OCI-LY1 (cell line): ENCODE measurements around the gene BMP8A.
"Not testable (repeated sequence)": the region's sequence is repeated elsewhere in the genome, so short reads cannot be mapped to it uniquely, and the experiment has no call there.

Source experiments
- H2AFZ ChIP-seq: fragments of 200-600 bp; sonication (generic), shearing (Covaris generic); 2 replicates; pipeline ENCODE4 v1.6.0; 2014; ENCODE audit warnings: antibody characterized with exemption, mild to moderate bottlenecking, low read length
- H3F3A ChIP-seq: fragments of 200-600 bp; sonication (generic), shearing (Covaris generic); 2 replicates; pipeline ENCODE4 v1.6.0; 2014; ENCODE audit warnings: mild to moderate bottlenecking, antibody characterized with exemption, low read length, moderate library complexity; ENCODE audit not compliant: insufficient read depth
- H3K27ac ChIP-seq: fragments of 200-600 bp; sonication (generic); 2 replicates; pipeline ENCODE4 v1.5.1; 2014; ENCODE audit warnings: low read length, mixed run types, mild to moderate bottlenecking, low read depth; ENCODE audit not compliant: poor library complexity, severe bottlenecking
- H3K27me3 ChIP-seq: fragments of 200-600 bp; sonication (generic); 2 replicates; pipeline ENCODE4 v1.6.0; 2014; ENCODE audit warnings: antibody characterized with exemption, mild to moderate bottlenecking, low read length, moderate library complexity; ENCODE audit not compliant: insufficient read depth
- H3K36me3 ChIP-seq: fragments of 200-600 bp; sonication (generic); 2 replicates; pipeline ENCODE4 v1.6.1; 2014; ENCODE audit warnings: mild to moderate bottlenecking, antibody characterized with exemption, low read length, moderate library complexity, mixed read lengths; ENCODE audit not compliant: insufficient read depth
- H3K4me1 ChIP-seq: fragments of 200-600 bp; sonication (generic); 2 replicates; pipeline ENCODE4 v1.5.1; 2014; ENCODE audit warnings: mild to moderate bottlenecking, low read length, moderate library complexity; ENCODE audit not compliant: insufficient read depth, severe bottlenecking
- H3K4me2 ChIP-seq: fragments of 200-600 bp; sonication (generic), shearing (Covaris generic); 2 replicates; pipeline ENCODE4 v1.6.1; 2014; ENCODE audit warnings: low read length
- H3K4me3 ChIP-seq: fragments of 200-600 bp; sonication (generic); 2 replicates; pipeline ENCODE4 v1.5.1; 2014; ENCODE audit warnings: low read length, low read depth, mild to moderate bottlenecking, mixed read lengths; ENCODE audit not compliant: poor library complexity, severe bottlenecking
- H3K79me2 ChIP-seq: fragments of 200-600 bp; shearing (Covaris generic); 2 replicates; pipeline ENCODE4 v1.6.1; 2016; ENCODE audit warnings: mixed run types, low read length, mixed read lengths; ENCODE audit not compliant: insufficient read depth
- H3K9ac ChIP-seq: fragments of 200-600 bp; sonication (generic), shearing (Covaris generic); 2 replicates; pipeline ENCODE4 v1.6.1; 2014; ENCODE audit warnings: mild to moderate bottlenecking, low read length, mixed read lengths
- H3K9me2 ChIP-seq: fragments of 200-600 bp; sonication (generic), shearing (Covaris generic); 2 replicates; pipeline ENCODE4 v1.6.1; 2014; ENCODE audit warnings: low read depth, mild to moderate bottlenecking, low read length, mixed read lengths
- H3K9me3 ChIP-seq: fragments of 200-600 bp; shearing (Covaris generic); 2 replicates; pipeline ENCODE4 v1.6.1; 2014; ENCODE audit warnings: low read length, mixed read lengths
- H4K20me1 ChIP-seq: fragments of 200-600 bp; sonication (generic), shearing (Covaris generic); 2 replicates; pipeline ENCODE4 v1.6.0; 2016; ENCODE audit warnings: mild to moderate bottlenecking, low read length; ENCODE audit not compliant: insufficient read depth
- EZH2 ChIP-seq: fragments of 200-600 bp; sonication (generic), shearing (Covaris generic); IDR thresholded peaks from 2 replicates; pipeline ENCODE4 v1.8.0; 2017; ENCODE audit warnings: borderline replicate concordance, mixed run types, mild to moderate bottlenecking, antibody characterized with exemption, low read length, moderate library complexity, mixed read lengths
- TF ChIP-seq, protein P1 (sequence below): fragments of 200-600 bp; sonication (generic), shearing (Covaris generic); IDR thresholded peaks from 2 replicates; pipeline ENCODE4 v1.5.1; 2017; ENCODE audit warnings: mild to moderate bottlenecking, antibody characterized with exemption, low read length, moderate library complexity, mixed read lengths

BMP8A gene

DNA sequence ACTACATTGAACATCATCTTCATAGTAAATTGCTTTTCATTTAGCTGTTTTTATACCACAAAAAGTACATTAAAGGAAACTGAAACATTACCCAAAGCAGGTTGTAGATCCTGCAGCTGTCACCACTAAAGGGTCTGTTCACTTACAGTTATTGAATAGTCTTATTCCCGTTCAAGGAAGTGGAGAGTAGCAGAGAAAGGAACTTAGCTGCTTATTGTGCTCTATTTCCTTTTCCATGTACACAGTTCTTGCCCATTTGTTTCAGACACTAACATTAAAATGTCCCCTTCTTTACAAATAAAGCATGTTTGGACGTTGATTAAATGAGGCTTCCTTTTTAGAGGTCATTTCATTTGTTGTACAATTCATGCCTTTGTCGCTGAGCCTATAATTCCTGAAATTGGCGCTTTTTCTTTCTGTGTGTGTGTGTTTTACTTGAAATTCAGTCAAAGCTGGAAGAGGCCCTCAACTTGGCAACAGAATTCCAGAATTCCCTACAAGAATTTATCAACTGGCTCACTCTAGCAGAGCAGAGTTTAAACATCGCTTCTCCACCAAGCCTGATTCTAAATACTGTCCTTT lies 44.4 kb upstream of the BMP8A start:
- H3K36me3 ChIP-seq = peaks cover 89% of the 10 kb centered on the region
- H3K4me2 ChIP-seq = no peak overlapping the region
- no peaks in the 10 kb centered on the region for H3K79me2 ChIP-seq
- no peaks in the 10 kb centered on the region for H3K27me3 ChIP-seq
- H2AFZ ChIP-seq = no peak overlapping the region
- H4K20me1 ChIP-seq = no peaks in the 10 kb centered on the region
- no peaks in the 10 kb centered on the region for H3F3A ChIP-seq
- TF ChIP-seq, protein P1, sequence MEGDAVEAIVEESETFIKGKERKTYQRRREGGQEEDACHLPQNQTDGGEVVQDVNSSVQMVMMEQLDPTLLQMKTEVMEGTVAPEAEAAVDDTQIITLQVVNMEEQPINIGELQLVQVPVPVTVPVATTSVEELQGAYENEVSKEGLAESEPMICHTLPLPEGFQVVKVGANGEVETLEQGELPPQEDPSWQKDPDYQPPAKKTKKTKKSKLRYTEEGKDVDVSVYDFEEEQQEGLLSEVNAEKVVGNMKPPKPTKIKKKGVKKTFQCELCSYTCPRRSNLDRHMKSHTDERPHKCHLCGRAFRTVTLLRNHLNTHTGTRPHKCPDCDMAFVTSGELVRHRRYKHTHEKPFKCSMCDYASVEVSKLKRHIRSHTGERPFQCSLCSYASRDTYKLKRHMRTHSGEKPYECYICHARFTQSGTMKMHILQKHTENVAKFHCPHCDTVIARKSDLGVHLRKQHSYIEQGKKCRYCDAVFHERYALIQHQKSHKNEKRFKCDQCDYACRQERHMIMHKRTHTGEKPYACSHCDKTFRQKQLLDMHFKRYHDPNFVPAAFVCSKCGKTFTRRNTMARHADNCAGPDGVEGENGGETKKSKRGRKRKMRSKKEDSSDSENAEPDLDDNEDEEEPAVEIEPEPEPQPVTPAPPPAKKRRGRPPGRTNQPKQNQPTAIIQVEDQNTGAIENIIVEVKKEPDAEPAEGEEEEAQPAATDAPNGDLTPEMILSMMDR = no peak
- no peak for TF ChIP-seq EZH2
- H3K9me3 ChIP-seq = no peaks in the 10 kb centered on the region
- H3K27ac ChIP-seq = no peak overlapping the region
- H3K4me3 ChIP-seq = no peak overlapping the region
- no peak overlapping the region for H3K9ac ChIP-seq
- no peaks in the 10 kb centered on the region for H3K9me2 ChIP-seq
- no peaks in the 10 kb centered on the region for H3K4me1 ChIP-seq

DNA sequence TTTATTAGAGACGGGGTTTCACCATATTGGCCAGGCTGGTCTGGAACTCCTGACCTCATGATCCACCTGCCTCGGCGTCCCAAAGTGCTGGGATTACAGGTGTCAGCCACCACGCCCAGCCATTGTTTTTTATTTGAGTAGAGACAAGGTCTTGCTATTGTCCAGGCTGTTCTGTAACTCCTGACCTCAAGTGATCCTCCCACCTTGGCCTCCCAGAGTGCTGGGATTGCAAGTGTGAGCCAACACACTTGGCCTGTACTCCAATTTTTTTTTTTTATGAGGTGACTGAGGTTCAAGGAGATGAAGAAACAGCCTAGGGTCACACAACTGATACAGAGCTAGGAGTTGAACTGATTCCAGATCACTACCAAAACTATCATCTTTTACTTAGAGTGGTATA lies 41.4 kb upstream of the BMP8A start:
- not testable (repeated sequence) for H3F3A ChIP-seq, H3K79me2 ChIP-seq, H2AFZ ChIP-seq, H3K4me3 ChIP-seq, H4K20me1 ChIP-seq, H3K9me3 ChIP-seq, H3K9me2 ChIP-seq, H3K4me1 ChIP-seq, H3K27ac ChIP-seq, H3K27me3 ChIP-seq, H3K9ac ChIP-seq, H3K4me2 ChIP-seq
- H3K36me3 ChIP-seq = peaks cover 93% of the 10 kb centered on the region

DNA sequence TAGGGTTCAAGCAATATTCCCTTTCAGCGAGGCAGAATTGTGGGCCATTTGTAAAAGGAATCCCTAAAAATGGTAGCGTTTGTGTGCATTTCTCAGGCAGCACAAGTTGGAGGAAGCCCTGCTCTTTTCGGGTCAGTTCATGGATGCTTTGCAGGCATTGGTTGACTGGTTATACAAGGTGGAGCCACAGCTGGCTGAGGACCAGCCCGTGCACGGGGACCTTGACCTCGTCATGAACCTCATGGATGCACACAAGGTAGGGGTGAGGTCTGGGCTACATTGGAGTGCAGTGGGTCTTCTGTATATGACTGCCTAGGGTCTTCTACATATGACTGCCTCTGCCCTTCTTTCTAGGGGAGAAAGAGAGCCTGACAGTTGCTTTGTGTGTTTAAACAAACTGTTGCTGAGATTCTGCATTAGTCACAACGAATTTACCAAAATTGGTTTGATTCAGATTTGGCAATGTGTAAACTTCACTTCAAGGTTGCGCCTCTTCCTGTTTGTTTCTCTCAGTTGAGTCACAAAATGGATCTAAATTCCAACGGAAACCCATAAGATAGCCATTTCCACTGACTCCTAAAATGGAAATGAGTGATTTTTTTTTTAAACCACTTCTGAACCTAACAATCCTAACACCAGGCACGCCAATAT lies 40.4 kb upstream of the BMP8A start:
- Histone ChIP-seq H3K4me2 (no peak overlapping the region), H3K27me3 (no peaks in the 10 kb centered on the region), H3K36me3 (peaks cover 94% of the 10 kb centered on the region)

More for the DNA sequence above, 40.4 kb upstream of the BMP8A start:
- Histone ChIP-seq H2AFZ (no peak overlapping the region), H3K9me3 (no peaks in the 10 kb centered on the region), H3K9me2 (no peaks in the 10 kb centered on the region), H3K27ac (no peak overlapping the region), H3K4me1 (no peaks in the 10 kb centered on the region), H3K4me3 (no peak overlapping the region), H3K9ac (no peak overlapping the region), H3F3A (no peaks in the 10 kb centered on the region), H4K20me1 (no peaks in the 10 kb centered on the region), H3K79me2 (no peaks in the 10 kb centered on the region)
- TF ChIP-seq, protein P1 = no peak
- TF ChIP-seq EZH2 = no peak
